Loucy (cell line): ENCODE data around the gene RNF41.

Experiments
- H2AFZ ChIP-seq: fragments of 200-600 bp; sonication (generic); 2 replicates; pipeline ENCODE4 v1.6.0; 2016; ENCODE audit warnings: antibody characterized with exemption, mild to moderate bottlenecking, low read length, moderate library complexity
- H3F3A ChIP-seq: fragments of 200-600 bp; 2 replicates; pipeline ENCODE4 v1.6.0; 2016; ENCODE audit warnings: antibody characterized with exemption, low read depth, mild to moderate bottlenecking
- H3K27me3 ChIP-seq: fragments of 200-600 bp; sonication (generic); 2 replicates; pipeline ENCODE4 v1.6.1; 2014; ENCODE audit warnings: low read length, mild to moderate bottlenecking; ENCODE audit not compliant: insufficient read depth, poor library complexity, severe bottlenecking
- H3K36me3 ChIP-seq: fragments of 200-600 bp; sonication (generic); 2 replicates; pipeline ENCODE4 v1.6.1; 2016; ENCODE audit warnings: low read length; ENCODE audit not compliant: insufficient read depth
- H3K4me1 ChIP-seq: fragments of 200-600 bp; sonication (generic); 2 replicates; pipeline ENCODE4 v1.5.1; 2014; ENCODE audit warnings: low read length, mild to moderate bottlenecking; ENCODE audit not compliant: insufficient read depth, poor library complexity, severe bottlenecking
- H3K4me2 ChIP-seq: fragments of 200-600 bp; sonication (generic); 2 replicates; pipeline ENCODE4 v1.6.0; 2014; ENCODE audit warnings: antibody characterized with exemption, low read length, low read depth, mild to moderate bottlenecking; ENCODE audit not compliant: poor library complexity, severe bottlenecking
- H3K4me3 ChIP-seq: fragments of 200-600 bp; sonication (generic); 2 replicates; pipeline ENCODE4 v1.5.1; 2014; ENCODE audit warnings: low read length, mild to moderate bottlenecking, mixed read lengths; ENCODE audit not compliant: poor library complexity, severe bottlenecking
- H3K79me2 ChIP-seq: fragments of 200-600 bp; sonication (generic); 2 replicates; pipeline ENCODE4 v1.6.1; 2014; ENCODE audit warnings: low read length; ENCODE audit not compliant: insufficient read depth
- H3K9ac ChIP-seq: fragments of 200-600 bp; sonication (generic); 2 replicates; pipeline ENCODE4 v1.6.0; 2014; ENCODE audit warnings: mild to moderate bottlenecking, low read depth, low read length, moderate library complexity; ENCODE audit not compliant: poor library complexity, severe bottlenecking
- H3K9me2 ChIP-seq: fragments of 200-600 bp; sonication (generic); replicated peaks from 2 replicates; pipeline ENCODE4 v1.6.1; 2016; ENCODE audit warnings: low read depth, low read length, mixed read lengths
- H3K9me3 ChIP-seq: fragments of 200-600 bp; sonication (generic); 2 replicates; pipeline ENCODE4 v1.6.1; 2014; ENCODE audit warnings: mild to moderate bottlenecking, antibody characterized with exemption, low read length, low read depth; ENCODE audit not compliant: insufficient read depth
- H4K20me1 ChIP-seq: fragments of 200-600 bp; sonication (generic); 2 replicates; pipeline ENCODE4 v1.6.0; 2014; ENCODE audit warnings: antibody characterized with exemption, low read length, mild to moderate bottlenecking; ENCODE audit not compliant: insufficient read depth, poor library complexity, severe bottlenecking
- CTCF ChIP-seq: fragments of 200-600 bp; sonication (generic); conservative IDR thresholded peaks from 2 replicates; pipeline ENCODE4 v1.5.1; 2014; ENCODE audit warnings: mild to moderate bottlenecking, antibody characterized with exemption, low read length
- EZH2phosphoT487 ChIP-seq: fragments of 200-600 bp; IDR thresholded peaks from 2 replicates; pipeline ENCODE4 v1.6.1; 2018; ENCODE audit warnings: antibody characterized with exemption, mild to moderate bottlenecking, moderate library complexity, borderline replicate concordance

RNF41 gene

GRCh38 chr12:56223571-56224101 is 1.9 kb upstream of the RNF41 start:
- TF ChIP-seq EZH2phosphoT487 (no peak), CTCF (no peak)
- H3K9me3 ChIP-seq = no peaks in the 10 kb centered on the region
- peaks cover 28% of the 10 kb centered on the region for H3K4me1 ChIP-seq
- H3F3A ChIP-seq = no peaks in the 10 kb centered on the region
- no peaks in the 10 kb centered on the region for H3K9me2 ChIP-seq
- H3K4me3 ChIP-seq = peak overlapping the region; percentile 58
- H3K36me3 ChIP-seq = no peaks in the 10 kb centered on the region
- peak overlapping the region; percentile 40 for H3K9ac ChIP-seq
- H3K79me2 ChIP-seq = peaks cover 25% of the 10 kb centered on the region
- H3K4me2 ChIP-seq = peak overlapping the region; percentile 65
- peaks cover 6% of the 10 kb centered on the region for H4K20me1 ChIP-seq
- peak overlapping the region; percentile 33; the same call in 1 of the 2 replicates for H2AFZ ChIP-seq
- H3K27me3 ChIP-seq = no peaks in the 10 kb centered on the region

GRCh38 chr12:56222531-56222895 is 791 bp upstream of the RNF41 start:
- Histone ChIP-seq H3K4me2 (peak overlapping the region; percentile 98), H3F3A (no peaks in the 10 kb centered on the region), H3K4me1 (peaks cover 28% of the 10 kb centered on the region), H3K9me3 (no peaks in the 10 kb centered on the region), H3K9ac (peak overlapping the region; percentile 89), H3K9me2 (no peaks in the 10 kb centered on the region), H3K4me3 (peak overlapping the region; percentile 90), H4K20me1 (peaks cover 6% of the 10 kb centered on the region), H3K27me3 (no peaks in the 10 kb centered on the region), H3K36me3 (no peaks in the 10 kb centered on the region), H2AFZ (peak overlapping the region; percentile 78; the same call in 1 of the 2 replicates), H3K79me2 (peaks cover 25% of the 10 kb centered on the region)
- TF ChIP-seq CTCF (no peak), EZH2phosphoT487 (no peak)

- Histone ChIP-seq H3K4me3 (peak overlapping the region; percentile 90), H3K79me2 (peaks cover 25% of the 10 kb centered on the region), H2AFZ (peak overlapping the region; percentile 73), H3K4me1 (peaks cover 28% of the 10 kb centered on the region), H3K4me2 (peak overlapping the region; percentile 98), H3K27me3 (no peaks in the 10 kb centered on the region), H4K20me1 (peaks cover 6% of the 10 kb centered on the region), H3K9me3 (no peaks in the 10 kb centered on the region), H3K9ac (peak overlapping the region; percentile 89), H3F3A (no peaks in the 10 kb centered on the region), H3K36me3 (no peaks in the 10 kb centered on the region), H3K9me2 (no peaks in the 10 kb centered on the region)
- TF ChIP-seq CTCF (no peak), EZH2phosphoT487 (no peak)
These were observed 428 bp downstream of the RNF41 start for GRCh38 chr12:56221232-56221756.
